Memory B cell (primary cell): ENCODE measurements around the gene GPR146.
"Not testable (repeated sequence)": the region's sequence is repeated elsewhere in the genome, so short reads cannot be mapped to it uniquely, and the experiment has no call there.

Experiments
- ATAC-seq: fragments of 150-1000 bp; cut with Tn5 transposase; 2 replicates; pipeline ENCODE4 v1.10.0; 2021; ENCODE audit warnings: low read depth, mild to moderate bottlenecking, moderate library complexity
- DNase-seq, 2 donors: peaks; one replicate each; pipeline ENCODE4 v3.0.0; 2022; ENCODE audit warnings: low spot score in 2 of 2
- H3K27ac Mint-ChIP-seq: one replicate; pipeline ENCODE4 v1.8.0; 2022; ENCODE audit warnings: mild to moderate bottlenecking, moderate library complexity, mixed read lengths
- H3K27me3 Mint-ChIP-seq: one replicate; pipeline ENCODE4 v1.8.0; 2022; ENCODE audit warnings: mixed read lengths
- H3K36me3 Mint-ChIP-seq: one replicate; pipeline ENCODE4 v1.8.0; 2022; ENCODE audit warnings: mild to moderate bottlenecking, mixed read lengths
- H3K4me1 Mint-ChIP-seq: one replicate; pipeline ENCODE4 v1.8.0; 2022; ENCODE audit warnings: mixed read lengths
- H3K4me3 Mint-ChIP-seq: one replicate; pipeline ENCODE4 v1.8.0; 2022; ENCODE audit warnings: mild to moderate bottlenecking, moderate library complexity, mixed read lengths
- H3K9me3 Mint-ChIP-seq: one replicate; pipeline ENCODE4 v1.8.0; 2022; ENCODE audit warnings: mixed read lengths

GPR146 gene

GRCh38 chr7:1073142-1073977 lies 29.0 kb downstream of the GPR146 start:
- ATAC-seq (no peak), DNase-seq (no peak)
- Mint-ChIP-seq H3K36me3 (no peaks in the 10 kb centered on the region), H3K4me1 (peaks cover 7% of the 10 kb centered on the region), H3K27ac (no peak overlapping the region), H3K4me3 (no peak overlapping the region), H3K27me3 (peaks cover 4% of the 10 kb centered on the region), H3K9me3 (no peaks in the 10 kb centered on the region)

DNA sequence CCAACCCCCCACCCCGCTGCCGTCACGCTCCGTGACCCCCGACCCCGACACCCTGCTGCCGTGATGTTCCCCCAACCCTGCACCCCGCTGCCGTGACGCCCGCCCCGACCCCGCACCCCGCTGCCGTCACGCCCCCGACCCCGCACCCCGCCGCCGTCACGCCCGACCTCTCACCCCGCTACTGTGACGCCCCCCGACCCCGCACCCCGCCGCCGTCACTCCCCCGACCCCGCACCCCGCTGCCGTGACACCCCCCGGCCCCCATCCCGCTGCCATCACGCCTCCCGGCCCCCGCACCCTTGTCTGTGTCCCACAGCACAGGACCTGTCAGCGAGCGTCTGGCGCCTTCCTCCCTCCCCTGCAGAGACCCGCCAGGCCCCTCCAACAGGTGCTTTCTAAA lies 29.7 kb downstream of the GPR146 start:
- not testable (repeated sequence) for H3K4me3 Mint-ChIP-seq, ATAC-seq, H3K9me3 Mint-ChIP-seq

DNA sequence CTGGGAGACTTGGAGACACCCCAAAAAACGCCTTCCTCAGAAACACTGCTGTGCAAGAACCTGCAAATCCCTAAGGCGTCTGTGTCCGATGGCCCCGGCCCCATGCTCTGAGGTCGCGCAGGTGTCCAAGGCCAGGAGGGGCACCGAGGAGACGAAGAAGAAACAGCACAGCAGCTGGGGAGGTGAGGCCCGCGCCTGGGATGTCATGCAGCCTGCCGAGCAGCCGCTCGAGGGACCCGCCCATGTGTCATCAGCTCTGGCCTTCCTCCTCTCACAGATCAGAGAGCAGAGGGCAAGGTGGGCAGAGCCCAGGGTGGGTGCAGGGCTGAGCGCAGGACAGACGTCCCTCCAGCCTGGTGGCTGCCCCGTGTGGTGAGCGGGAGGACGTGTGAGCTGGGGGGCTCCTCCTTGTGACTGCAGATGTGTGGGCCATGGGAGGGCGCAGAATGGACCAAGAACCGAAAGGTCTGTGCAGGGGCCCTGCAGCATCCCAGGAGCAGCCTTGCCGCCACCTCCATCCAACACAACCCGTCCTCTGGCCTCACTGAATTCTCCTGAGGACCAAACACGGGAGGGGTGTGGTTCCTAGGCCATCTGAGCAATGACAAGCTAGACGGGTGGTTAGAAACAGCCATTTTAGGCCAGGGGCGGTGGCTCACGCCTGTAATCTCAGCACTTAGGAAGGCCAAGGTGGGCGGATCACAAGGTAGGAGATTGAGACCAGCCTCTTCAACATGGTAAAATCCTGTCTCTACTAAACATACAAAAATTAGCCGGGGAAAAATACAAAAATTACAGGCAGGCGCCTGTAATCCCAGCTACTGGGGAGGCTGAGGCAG lies 30.5 kb downstream of the GPR146 start:
- Mint-ChIP-seq H3K4me3 (no peak overlapping the region), H3K27me3 (peaks cover 4% of the 10 kb centered on the region), H3K4me1 (peaks cover 7% of the 10 kb centered on the region), H3K36me3 (no peaks in the 10 kb centered on the region), H3K27ac (no peak overlapping the region), H3K9me3 (no peaks in the 10 kb centered on the region)
- ATAC-seq: no peak
- no peak for DNase-seq

More for the DNA sequence above, 29.7 kb downstream of the GPR146 start:
- H3K27me3 Mint-ChIP-seq, DNase-seq, H3K4me1 Mint-ChIP-seq, H3K36me3 Mint-ChIP-seq, H3K27ac Mint-ChIP-seq: not testable (repeated sequence)

DNA sequence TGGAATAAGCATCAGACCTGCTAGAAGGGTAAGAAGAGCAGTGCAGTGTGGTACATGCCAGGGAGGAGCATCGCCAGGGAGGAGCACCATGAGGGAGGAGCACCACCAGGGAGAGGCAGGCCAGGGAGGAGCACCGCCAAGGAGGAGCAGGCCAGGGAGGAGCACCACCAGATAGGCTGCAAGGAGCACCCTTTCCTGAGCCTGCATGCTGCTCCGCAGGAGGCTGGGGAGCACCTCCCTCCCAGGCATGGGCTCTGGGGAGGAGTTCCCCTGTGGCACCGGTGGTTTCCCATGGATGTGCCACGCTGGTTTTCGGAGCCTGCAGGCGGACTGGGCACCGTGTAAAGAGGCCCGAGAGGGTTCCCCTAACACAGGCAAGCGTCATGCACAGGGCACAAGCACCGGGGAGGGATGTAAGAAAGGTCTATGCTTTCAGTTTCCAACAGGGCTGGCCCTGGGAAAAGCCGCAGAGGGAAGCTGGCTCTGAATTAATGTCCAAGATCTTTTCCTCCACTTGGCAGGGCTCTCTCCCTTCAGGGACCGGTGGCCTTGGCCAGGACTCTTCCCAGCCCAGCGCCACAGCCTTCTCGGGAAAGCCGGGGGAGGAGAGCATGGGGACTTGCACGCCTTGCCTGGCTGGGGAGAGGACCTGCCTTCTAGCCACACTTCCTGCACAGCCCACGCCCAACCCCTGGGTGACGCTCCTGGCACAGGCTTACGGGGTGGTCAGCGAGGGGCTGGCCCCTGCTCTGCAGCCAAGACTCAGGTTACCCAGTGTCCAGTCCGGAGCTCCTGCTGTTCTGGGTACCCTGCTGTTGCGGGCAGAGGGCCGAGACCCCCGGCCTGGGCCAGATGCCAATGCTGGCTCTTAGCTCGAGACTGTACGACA lies 32.1 kb downstream of the GPR146 start:
- Mint-ChIP-seq H3K36me3 (no peaks in the 10 kb centered on the region), H3K4me1 (peaks cover 7% of the 10 kb centered on the region), H3K27me3 (peaks cover 4% of the 10 kb centered on the region), H3K27ac (no peak overlapping the region), H3K4me3 (no peak overlapping the region), H3K9me3 (no peaks in the 10 kb centered on the region)
- DNase-seq (no peak), ATAC-seq (no peak)

DNA sequence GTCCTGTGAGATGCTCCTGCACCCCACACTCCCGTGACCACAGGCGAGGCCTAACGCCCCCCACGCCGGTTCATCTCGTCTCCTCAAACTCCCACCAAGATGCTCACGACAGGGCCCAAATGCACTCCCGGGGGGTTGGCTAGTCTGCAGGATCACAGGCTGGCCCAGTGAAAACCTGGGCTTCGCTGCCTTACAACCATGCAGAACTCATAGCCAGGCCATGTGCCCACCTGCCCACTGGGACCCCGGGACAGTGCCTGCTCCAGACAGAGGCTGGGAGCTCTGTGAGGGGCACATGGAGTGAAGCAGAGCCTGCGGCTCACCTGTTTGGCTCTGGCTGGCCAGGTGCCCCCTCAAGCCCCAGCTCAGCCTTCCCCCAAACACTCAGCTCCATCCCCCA lies 34.2 kb downstream of the GPR146 start:
- no peak overlapping the region for H3K4me3 Mint-ChIP-seq
- ATAC-seq (no peak), DNase-seq (no peak)
- peaks cover 3% of the 10 kb centered on the region for H3K4me1 Mint-ChIP-seq
- no peaks in the 10 kb centered on the region for H3K9me3 Mint-ChIP-seq
- H3K36me3 Mint-ChIP-seq: no peaks in the 10 kb centered on the region
- H3K27ac Mint-ChIP-seq: no peak overlapping the region
- H3K27me3 Mint-ChIP-seq: peaks cover 2% of the 10 kb centered on the region

- H3K4me3 Mint-ChIP-seq: no peak overlapping the region
- H3K4me1 Mint-ChIP-seq: peaks cover 3% of the 10 kb centered on the region
- no peaks in the 10 kb centered on the region for H3K36me3 Mint-ChIP-seq
- no peak overlapping the region for H3K27ac Mint-ChIP-seq
- H3K27me3 Mint-ChIP-seq: peaks cover 2% of the 10 kb centered on the region
- H3K9me3 Mint-ChIP-seq: no peaks in the 10 kb centered on the region
- DNase-seq: no peak
- ATAC-seq: no peak
These were observed 34.6 kb downstream of the GPR146 start for GRCh38 chr7:1078985-1079384.

- no peak overlapping the region for H3K27ac Mint-ChIP-seq
- peaks cover 1% of the 10 kb centered on the region for H3K4me1 Mint-ChIP-seq
- ATAC-seq (no peak), DNase-seq (no peak)
- H3K9me3 Mint-ChIP-seq: no peaks in the 10 kb centered on the region
- H3K36me3 Mint-ChIP-seq: no peaks in the 10 kb centered on the region
- no peak overlapping the region for H3K4me3 Mint-ChIP-seq
- no peaks in the 10 kb centered on the region for H3K27me3 Mint-ChIP-seq
These were observed 35.2 kb downstream of the GPR146 start for GRCh38 chr7:1079546-1079945.

GRCh38 chr7:1080252-1080920 lies 36.0 kb downstream of the GPR146 start:
- DNase-seq: no peak
- Mint-ChIP-seq H3K27me3 (no peaks in the 10 kb centered on the region), H3K9me3 (no peaks in the 10 kb centered on the region), H3K36me3 (no peaks in the 10 kb centered on the region), H3K4me3 (no peak overlapping the region), H3K27ac (no peak overlapping the region), H3K4me1 (peaks cover 5% of the 10 kb centered on the region)
- no peak for ATAC-seq

GRCh38 chr7:1080921-1081255 lies 36.5 kb downstream of the GPR146 start:
- Mint-ChIP-seq H3K4me1 (peaks cover 7% of the 10 kb centered on the region), H3K27me3 (no peaks in the 10 kb centered on the region), H3K9me3 (no peaks in the 10 kb centered on the region), H3K4me3 (no peak overlapping the region), H3K36me3 (no peaks in the 10 kb centered on the region), H3K27ac (no peak overlapping the region)
- DNase-seq (no peak), ATAC-seq (no peak)

DNA sequence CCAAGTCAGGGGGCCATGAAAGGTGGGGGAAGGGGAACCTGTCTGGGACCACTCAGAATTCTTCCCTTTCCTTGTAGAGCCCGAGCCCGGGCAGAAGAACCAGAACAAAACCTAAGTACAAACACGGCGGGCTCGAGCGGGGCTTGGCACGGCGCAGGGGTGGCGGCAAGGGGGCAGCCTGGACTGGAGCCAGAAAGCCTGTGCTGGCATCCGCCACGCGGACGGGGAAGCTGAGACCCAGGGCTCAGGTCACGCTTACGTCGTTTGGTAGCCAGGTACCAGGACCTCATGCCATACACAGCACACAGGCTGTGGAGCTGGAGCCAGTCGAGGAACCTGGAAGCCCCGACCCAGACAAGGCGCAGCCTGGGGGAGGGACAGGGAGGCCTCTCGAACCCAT lies 37.0 kb downstream of the GPR146 start:
- DNase-seq (no peak), ATAC-seq (no peak)
- Mint-ChIP-seq H3K27ac (no peak overlapping the region), H3K9me3 (no peaks in the 10 kb centered on the region), H3K36me3 (no peaks in the 10 kb centered on the region), H3K4me1 (peaks cover 8% of the 10 kb centered on the region), H3K27me3 (no peaks in the 10 kb centered on the region), H3K4me3 (no peak overlapping the region)

DNA sequence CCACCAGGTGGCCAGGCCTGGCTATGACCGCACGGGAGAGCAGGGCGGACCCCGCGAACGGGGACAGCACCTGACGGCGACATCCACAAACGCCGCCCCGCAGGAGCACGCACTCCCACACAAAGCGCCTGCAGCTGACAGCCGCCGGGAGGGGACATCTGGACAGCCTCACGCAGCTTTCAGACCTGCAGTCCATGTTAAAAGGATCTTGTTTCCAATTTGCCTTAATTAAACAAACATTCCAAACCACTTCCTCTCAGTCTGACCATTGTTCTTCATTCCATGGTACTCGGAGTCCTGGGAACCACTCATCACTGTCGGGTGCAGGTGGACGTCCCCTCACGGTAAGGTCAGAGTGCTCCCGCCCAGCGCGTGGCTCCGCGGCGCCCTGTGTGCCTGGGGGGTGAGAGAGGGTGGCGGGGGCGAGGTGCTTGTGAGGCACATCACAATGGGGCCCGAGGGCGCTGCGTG lies 37.6 kb downstream of the GPR146 start:
- H3K9me3 Mint-ChIP-seq: no peaks in the 10 kb centered on the region
- H3K27me3 Mint-ChIP-seq: no peaks in the 10 kb centered on the region
- no peaks in the 10 kb centered on the region for H3K36me3 Mint-ChIP-seq
- H3K27ac Mint-ChIP-seq: no peak overlapping the region
- H3K4me1 Mint-ChIP-seq: peaks cover 13% of the 10 kb centered on the region
- DNase-seq: no peak
- H3K4me3 Mint-ChIP-seq: no peak overlapping the region
- ATAC-seq: no peak

DNA sequence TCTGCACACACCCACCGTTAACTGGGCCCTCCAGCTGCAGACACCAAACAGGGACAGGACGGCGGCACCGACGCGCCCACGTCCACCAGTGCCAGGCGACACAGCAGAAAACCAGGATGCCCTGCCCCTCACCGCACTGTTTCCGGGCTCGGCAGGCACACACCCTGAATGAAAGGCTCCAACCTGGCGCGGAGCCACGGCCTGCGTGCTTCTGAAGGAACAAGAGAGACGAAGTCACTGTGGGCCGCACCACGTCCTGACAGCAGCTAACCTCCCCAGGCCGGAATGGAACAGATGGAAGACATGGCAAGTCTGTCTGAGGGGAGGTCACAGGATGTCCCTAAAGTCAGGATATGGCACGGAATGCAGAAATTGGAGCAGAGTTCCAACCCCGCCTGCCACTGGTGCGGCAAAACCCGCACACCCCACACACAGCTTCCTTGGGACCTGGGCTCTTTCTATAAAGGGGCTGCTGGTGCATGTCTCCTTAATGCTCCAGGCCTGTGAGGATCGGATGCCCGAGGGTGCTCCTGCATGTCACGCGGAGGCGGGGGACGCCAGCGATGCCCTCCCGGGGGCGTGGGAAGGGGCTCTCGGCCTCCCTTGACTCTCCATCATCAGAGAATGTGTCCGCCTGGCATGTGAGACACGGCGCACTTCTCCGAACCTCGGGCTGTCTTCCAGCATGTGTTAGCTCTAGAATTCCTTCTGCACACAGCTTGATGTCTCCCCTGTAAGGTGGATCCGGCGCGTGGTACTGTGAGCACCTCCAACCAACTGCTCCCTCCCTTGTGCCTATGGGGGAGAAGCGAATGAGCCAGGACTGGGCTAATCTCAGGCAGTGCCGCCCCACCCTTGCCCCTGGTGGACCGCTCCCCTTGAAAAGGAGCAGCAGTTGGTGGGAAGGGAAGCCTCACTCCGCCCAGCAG lies 39.6 kb downstream of the GPR146 start:
- ATAC-seq: no peak
- Mint-ChIP-seq H3K4me1 (peaks cover 22% of the 10 kb centered on the region), H3K36me3 (no peaks in the 10 kb centered on the region), H3K27me3 (no peaks in the 10 kb centered on the region), H3K9me3 (no peaks in the 10 kb centered on the region), H3K27ac (no peak overlapping the region), H3K4me3 (no peak overlapping the region)
- DNase-seq: no peak

DNA sequence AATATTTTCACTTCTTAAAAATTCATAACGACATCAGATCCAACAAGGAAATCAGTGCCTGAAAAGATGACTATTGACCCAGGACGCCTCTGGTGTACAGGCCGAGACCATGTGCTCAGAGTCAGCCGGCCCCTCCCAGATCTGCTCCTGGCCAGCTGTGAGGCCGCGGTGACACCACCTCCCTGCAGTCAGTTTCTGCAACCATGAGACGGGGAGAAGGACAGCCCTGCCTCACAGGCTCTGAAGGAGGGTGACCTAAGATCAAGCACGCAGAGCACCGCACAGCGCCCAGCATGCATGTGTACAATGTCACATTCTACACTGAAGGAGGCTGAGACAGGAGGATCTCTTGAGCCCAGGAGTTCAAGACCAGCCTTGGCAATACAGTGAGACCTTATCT lies 40.9 kb downstream of the GPR146 start:
- peaks cover 22% of the 10 kb centered on the region for H3K4me1 Mint-ChIP-seq
- no peak overlapping the region for H3K4me3 Mint-ChIP-seq
- no peak overlapping the region for H3K27ac Mint-ChIP-seq
- no peak for DNase-seq
- H3K36me3 Mint-ChIP-seq: no peaks in the 10 kb centered on the region
- ATAC-seq: no peak
- no peaks in the 10 kb centered on the region for H3K27me3 Mint-ChIP-seq
- H3K9me3 Mint-ChIP-seq: no peaks in the 10 kb centered on the region
